HepG2 (cell line): ENCODE measurements around the gene FBXO2. TPM values are rescaled to one million over a fixed set of nuclear protein-coding genes. Genes with fewer than 3 reads are reported as not detected.
A peak's percentile ranks its signal among the peaks of the same experiment; 100 is the strongest.

Source experiments
- ATAC-seq: fragments of 200-7000 bp; cut with Tn5 transposase; 3 replicates; pipeline ENCODE4 v1.9.1; 2020; ENCODE audit warnings: mild to moderate bottlenecking, moderate library complexity
- BruUV-seq: library from RNA; stranded (reverse); fragments of 400-500 nt; replicated peaks from 2 replicates; lab custom pipeline; 2021; lab: Mats Ljungman, UMichigan
- CTCF ChIA-PET: fragments of 300-600 bp; formaldehyde crosslinking; extraction: SDS; loops from one replicate; lab custom pipeline; 2021; ENCODE audit warnings: low total read pairs, inconsistent platforms, low intra/inter-chr PET ratio; lab: Yijun Ruan, JAX
- POLR2A ChIA-PET: fragments of 350-600 bp; sonication (Branson Sonifier 250); formaldehyde crosslinking; loops from one replicate; lab custom pipeline; 2020; ENCODE audit warnings: antibody characterized with exemption, inconsistent platforms; lab: Yijun Ruan, JAX
- DNase-seq: peaks from one replicate; pipeline ENCODE4 v3.0.0-alpha.2; 2015; ENCODE audit warnings: low spot score
- FAIRE-seq: peaks from 3 replicates; lab custom pipeline; 2011; peaks lifted over from hg19 to GRCh38; lab: Jason Lieb, UNC
- H2AFZ ChIP-seq: one replicate; pipeline ENCODE4 v1.6.1; 2011; ENCODE audit warnings: low read length, inconsistent platforms
- H3K27ac ChIP-seq: fragments of 300-600 bp; 3 replicates; pipeline ENCODE4 v1.8.0; 2011; ENCODE audit warnings: mixed run types, mild to moderate bottlenecking, mixed read lengths, low read length, inconsistent platforms; ENCODE audit not compliant: insufficient read depth; ENCODE audit errors: extremely low read length
- H3K27me3 ChIP-seq, 2 experiments: fragments of 200-600 bp in 1 of 2; 2 replicates in 1 of 2; 3 replicates in 1 of 2; pipeline versions ENCODE4 v1.6.0 to v1.8.0; 2011; ENCODE audit warnings: low read length in 2 of 2, mild to moderate bottlenecking in 2 of 2, moderate library complexity in 2 of 2, inconsistent platforms in 1 of 2; ENCODE audit not compliant: insufficient read depth in 2 of 2, control insufficient read depth in 1 of 2
- H3K36me3 ChIP-seq, 2 experiments: fragments of 200-600 bp in 1 of 2; replicated peaks in 1 of 2; 2 replicates in 1 of 2; 3 replicates in 1 of 2; pipeline versions ENCODE4 v1.5.1 to v1.8.0; 2011; ENCODE audit warnings: low read length in 2 of 2, inconsistent platforms in 1 of 2; ENCODE audit not compliant: insufficient read depth in 2 of 2, control insufficient read depth in 1 of 2
- H3K4me1 ChIP-seq: 2 replicates; pipeline ENCODE4 v1.5.1; 2012; ENCODE audit warnings: low read length, inconsistent platforms; ENCODE audit not compliant: insufficient read depth
- H3K4me2 ChIP-seq: 2 replicates; pipeline ENCODE4 v1.6.0; 2011; ENCODE audit warnings: low read depth, low read length, inconsistent platforms
- H3K4me3 ChIP-seq, 3 experiments: fragments of 200-600 bp in 1 of 3; sonication (generic), shearing (Covaris generic) in 1 of 3; replicated peaks in 1 of 3; 2 replicates each; pipeline ENCODE4 v1.5.1; 2011 to 2016; ENCODE audit warnings: low read length in 3 of 3, inconsistent platforms in 2 of 3, low read depth in 2 of 3, mild to moderate bottlenecking in 2 of 3, control low read depth in 1 of 3, mixed read lengths in 1 of 3; ENCODE audit not compliant: insufficient read depth in 1 of 3
- H3K79me2 ChIP-seq: one replicate; pipeline ENCODE4 v1.6.1; 2011; ENCODE audit warnings: low read length, inconsistent platforms; ENCODE audit not compliant: insufficient read depth
- H3K9ac ChIP-seq: 2 replicates; pipeline ENCODE4 v1.6.0; 2011; ENCODE audit warnings: mild to moderate bottlenecking, low read depth, low read length, inconsistent platforms; ENCODE audit not compliant: insufficient read depth
- H3K9me3 ChIP-seq: 2 replicates; pipeline ENCODE4 v1.5.1; 2012; ENCODE audit warnings: mild to moderate bottlenecking, low read length
- H4K20me1 ChIP-seq: 2 replicates; pipeline ENCODE4 v1.6.0; 2011; ENCODE audit warnings: inconsistent platforms, mild to moderate bottlenecking, low read length, moderate library complexity; ENCODE audit not compliant: insufficient read depth
- EZH2 ChIP-seq: conservative IDR thresholded peaks from 2 replicates; pipeline ENCODE4 v1.6.1; 2012; ENCODE audit warnings: mild to moderate bottlenecking, low read depth, low read length, moderate library complexity
- KDM2A ChIP-seq: sonication (generic); formaldehyde crosslinking; IDR thresholded peaks from 2 replicates; pipeline ENCODE4 v1.4.0; 2020; ENCODE audit warnings: low read depth, missing genetic modification reagents, borderline replicate concordance
- LBX2 ChIP-seq: sonication (generic); formaldehyde crosslinking; IDR thresholded peaks from 2 replicates; pipeline ENCODE4 v1.5.0; 2020; ENCODE audit warnings: missing genetic modification reagents, mild to moderate bottlenecking, borderline replicate concordance
- MTF1 ChIP-seq: sonication (generic); formaldehyde crosslinking; IDR thresholded peaks from 2 replicates; pipeline ENCODE4 v1.5.0; 2020; ENCODE audit warnings: missing genetic modification reagents
- PCBP1 ChIP-seq: fragments of 200-400 bp; formaldehyde crosslinking; IDR thresholded peaks from 2 replicates; pipeline ENCODE4 v1.6.1; 2017; ENCODE audit warnings: mild to moderate bottlenecking, low read depth, low read length, borderline replicate concordance
- PCBP2 ChIP-seq: fragments of 200-400 bp; formaldehyde crosslinking; optimal IDR thresholded peaks from 2 replicates; pipeline ENCODE3; 2018; ENCODE audit warnings: low read length, low read depth; ENCODE audit not compliant: poor library complexity, severe bottlenecking
- PHF8 ChIP-seq: sonication (generic); formaldehyde crosslinking; IDR thresholded peaks from 2 replicates; pipeline ENCODE4 v1.5.0; 2020; ENCODE audit warnings: missing genetic modification reagents
- POGK ChIP-seq: sonication (generic); formaldehyde crosslinking; conservative IDR thresholded peaks from 2 replicates; pipeline ENCODE4 v1.8.0; 2022; ENCODE audit warnings: mild to moderate bottlenecking, moderate library complexity, missing genetic modification reagents
- PRMT3 ChIP-seq: sonication (generic); formaldehyde crosslinking; IDR thresholded peaks from 2 replicates; pipeline ENCODE4 v1.8.1; 2022; ENCODE audit warnings: low read depth, mild to moderate bottlenecking, moderate library complexity, missing genetic modification reagents, borderline replicate concordance
- RCOR2 ChIP-seq: IDR thresholded peaks from 2 replicates; pipeline ENCODE4 v1.6.1; 2016; ENCODE audit warnings: missing biosample characterization, missing genetic modification reagents
- TFE3 ChIP-seq: IDR thresholded peaks from 2 replicates; pipeline ENCODE4 v1.6.1; 2016
- ZMAT5 ChIP-seq: sonication (generic); formaldehyde crosslinking; IDR thresholded peaks from 2 replicates; pipeline ENCODE4 v1.5.0; 2020; ENCODE audit warnings: mild to moderate bottlenecking, low read depth, missing genetic modification reagents, borderline replicate concordance
- ZNF101 ChIP-seq: sonication (generic); formaldehyde crosslinking; IDR thresholded peaks from 2 replicates; pipeline ENCODE4 v1.4.0; 2020; ENCODE audit warnings: mild to moderate bottlenecking, low read depth, missing genetic modification reagents, borderline replicate concordance
- ZNF382 ChIP-seq: sonication (generic); formaldehyde crosslinking; IDR thresholded peaks from 2 replicates; pipeline ENCODE4 v1.5.0; 2020; ENCODE audit warnings: missing genetic modification reagents, mild to moderate bottlenecking, borderline replicate concordance
- ZNF614 ChIP-seq: IDR thresholded peaks from 2 replicates; pipeline ENCODE4 v1.6.1; 2018; ENCODE audit warnings: missing biosample characterization, missing genetic modification reagents, inconsistent platforms, borderline replicate concordance
- ZNF644 ChIP-seq: IDR thresholded peaks from 2 replicates; pipeline ENCODE4 v1.6.1; 2016; ENCODE audit warnings: low read depth
- ZNF724P ChIP-seq: sonication (generic); formaldehyde crosslinking; IDR thresholded peaks from 2 replicates; pipeline ENCODE4 v1.8.0; 2022; ENCODE audit warnings: missing genetic modification reagents, borderline replicate concordance
- ZNF782 ChIP-seq: sonication (generic); formaldehyde crosslinking; IDR thresholded peaks from 2 replicates; pipeline ENCODE4 v1.4.0; 2020; ENCODE audit warnings: missing genetic modification reagents, mild to moderate bottlenecking, borderline replicate concordance
- WGBS: methylation state at CpG from one replicate; pipeline ENCODE4 v1.1.6; 2017; ENCODE audit warnings: low lambda C conversion rate; 5-methylcytosine and 5-hydroxymethylcytosine counted together
- in situ Hi-C: cut with HindIII; loops from 2 replicates; pipeline ENCODE4 v1.10.0; 2017; ENCODE audit warnings: low pct_unique_long_range_greater_than_20kb; ENCODE audit not compliant: extremely low pct_ligation_motif_present
- intact Hi-C: fragments of 100-400 bp; cut with micrococcal nuclease; formaldehyde crosslinking; loops from one replicate; pipeline ENCODE4 v1.10.0; 2022; ENCODE audit not compliant: unreplicated experiment
- polyA plus RNA-seq, 8 experiments: library from polyadenylated mRNA; depleted of rRNA in 3 of 8; stranded (reverse) in 7 of 8; unstranded in 1 of 8; fragments of >200 nt; fragmentation: Illumina TruSeq in 4 of 8; extraction: Trizol in 4 of 8; gene quantifications; 2 replicates each; pipeline versions ENCODE4 v1.2.1 to v1.2.3, GENCODE V29; 2011 to 2016; ENCODE audit warnings: low read depth in 4 of 8, missing spikeins in 1 of 8, mixed read lengths in 1 of 8; ENCODE audit not compliant: insufficient read depth in 1 of 8
- total RNA-seq, 5 experiments: library from RNA; depleted of rRNA; stranded (reverse); fragments of >200 nt; fragmentation: Illumina TruSeq; extraction: Trizol; gene quantifications; 2 replicates each; pipeline ENCODE4 v1.2.3, GENCODE V29; 2016; ENCODE audit warnings: low read depth in 1 of 5

Gene FBXO2
- total and polyA plus RNA-seq, 2 of the 13 experiments (the other 11 are each of a cell fraction or from before 2014, with no cell fraction given), result 79.3 to 112 TPM

- TF ChIP-seq ZNF614 (CRISPR knock-in tag) (no peak), ZNF644 (no peak), RCOR2 (CRISPR knock-in tag) (no peak)
These were observed 3.4 kb upstream of the FBXO2 start (continued) for GRCh38 chr1:11657654-11658053.

- no TSS peak for BruUV-seq
- Histone ChIP-seq H3K36me3 (peaks cover 3 to 16% of the 10 kb centered on the region in 2 experiments), H3K4me1 (peaks cover 51% of the 10 kb centered on the region), H2AFZ (no peak overlapping the region), H3K4me2 (peak overlapping the region; percentile 88), H3K79me2 (peaks cover 20% of the 10 kb centered on the region), H3K9ac (peak overlapping the region; percentile 65; the same call in 1 of the 2 replicates), H3K27ac (no peak overlapping the region), H3K27me3 (no peaks in the 10 kb centered on the region), H4K20me1 (peaks cover 8% of the 10 kb centered on the region), H3K4me3 (peak overlapping the region; percentile 65 to 89 (median 85)), H3K9me3 (no peaks in the 10 kb centered on the region)
- DNase-seq (no peak), FAIRE-seq (no peak), ATAC-seq (no peak)
- 31% methylated on average over 10 of the region's 45 CpGs for WGBS
- ChIA-PET CTCF (no interaction called here), POLR2A (interaction anchor here (1.0 to 4.0 kb wide), 4 partner anchors 10 to 81 kb away, joined by 3 to 45 read pairs (median 5); partner anchors contain the start of genes AGTRAP and FBXO6)
- intact Hi-C loops (loop anchor here (5.0 kb wide), 2 partner anchors 62 to 147 kb away; no protein-coding TSS in a partner anchor), in situ Hi-C loops (no loop called here)
- TF ChIP-seq EZH2 (no peak), ZNF382 (CRISPR knock-in tag) (no peak), LBX2 (CRISPR knock-in tag) (no peak), TFE3 (CRISPR knock-in tag) (no peak), ZNF101 (no peak), PRMT3 (CRISPR knock-in tag) (no peak), ZNF724P (no peak), PCBP2 (no peak), ZNF782 (CRISPR knock-in tag) (no peak), PCBP1 (no peak), PHF8 (no peak), ZMAT5 (no peak), MTF1 (no peak), KDM2A (CRISPR knock-in tag) (no peak), POGK (CRISPR knock-in tag) (no peak)
These were observed 945 bp upstream of the FBXO2 start for GRCh38 chr1:11654939-11655808.
